HUDEP-2 (cell line): ENCODE results near the gene GSN.

Experiments used
- DNase-seq, 76 experiments: peaks; one replicate each; lab custom pipeline; 2025; ENCODE audit not compliant: unreplicated experiment in 76 of 76; lab: John Stamatoyannopoulos, UW

Gene GSN

DNA sequence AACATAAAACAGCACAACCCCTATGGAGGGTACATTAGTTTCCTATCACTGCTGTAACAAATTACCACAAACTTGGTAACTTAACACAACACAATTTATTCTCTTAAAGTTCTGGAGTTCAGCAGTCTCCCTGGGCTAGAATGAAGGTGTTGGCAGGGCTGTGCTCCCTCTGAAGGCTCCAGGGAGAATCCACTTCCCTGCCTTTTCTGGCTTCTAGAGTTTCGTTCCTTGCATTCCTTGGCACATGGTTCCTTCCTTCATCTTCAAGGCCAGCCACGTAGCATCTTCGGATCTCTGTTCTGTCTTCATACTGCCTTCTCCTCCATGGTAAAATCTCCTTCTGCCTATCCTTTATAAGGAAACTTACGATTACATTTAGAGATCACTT is 25.0 kb upstream of the GSN start:
- no peak for DNase-seq

DNA sequence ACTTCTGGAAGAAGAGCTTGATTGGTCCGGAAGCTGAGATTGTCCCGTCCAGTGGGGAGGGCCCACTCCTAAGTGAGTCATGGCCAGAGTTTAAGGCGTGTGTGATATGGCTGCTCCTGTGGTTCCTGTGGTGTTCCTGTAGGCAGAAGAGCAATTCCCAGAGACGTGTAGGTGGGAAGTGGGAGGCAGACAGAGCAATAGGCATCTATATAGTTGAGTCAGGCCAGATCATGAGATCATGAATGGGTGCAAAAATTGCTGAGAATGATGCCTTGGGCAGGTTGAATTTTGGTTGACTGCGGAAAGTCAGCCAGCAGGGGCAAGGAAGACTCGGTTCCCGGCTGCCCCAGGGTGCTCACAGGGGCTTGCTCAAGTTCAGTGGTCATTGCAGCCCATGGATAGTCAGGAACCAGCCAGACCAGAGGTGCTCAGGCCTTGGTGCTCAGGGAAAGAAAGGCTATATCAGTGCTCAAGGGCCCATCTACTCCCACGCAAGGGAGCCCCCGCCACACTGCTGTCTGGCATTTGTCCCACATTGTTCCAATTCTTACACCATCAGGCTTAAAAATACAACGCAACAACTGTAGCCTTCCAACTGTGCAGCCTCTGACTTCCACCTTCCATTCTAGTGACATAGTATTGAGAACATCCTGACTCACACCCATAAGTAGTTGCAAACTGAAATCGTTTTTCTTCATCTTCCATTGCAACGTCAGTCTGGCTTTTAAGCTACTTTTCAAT is 21.0 kb upstream of the GSN start:
- DNase-seq, result no peak

DNA sequence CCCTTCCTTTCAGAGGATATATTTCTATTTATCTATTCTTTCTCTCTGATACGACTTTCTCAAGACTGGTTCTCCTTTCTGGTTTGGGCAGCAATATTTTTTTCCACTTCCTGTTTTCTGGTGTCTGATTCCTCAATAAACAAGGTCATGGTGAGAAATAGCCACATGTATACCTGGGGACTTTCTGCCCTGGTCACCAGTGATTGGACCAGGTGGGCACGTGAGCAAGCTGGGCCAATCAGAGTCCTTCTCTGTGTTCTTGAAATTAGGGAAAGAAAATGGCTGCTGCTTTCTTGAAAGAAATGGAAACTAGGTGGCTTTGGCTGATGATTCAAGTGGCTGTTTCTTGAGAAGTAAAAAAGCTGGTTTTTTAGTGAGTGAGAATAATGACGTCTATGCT is 18.4 kb upstream of the GSN start:
- DNase-seq, result no peak

DNA sequence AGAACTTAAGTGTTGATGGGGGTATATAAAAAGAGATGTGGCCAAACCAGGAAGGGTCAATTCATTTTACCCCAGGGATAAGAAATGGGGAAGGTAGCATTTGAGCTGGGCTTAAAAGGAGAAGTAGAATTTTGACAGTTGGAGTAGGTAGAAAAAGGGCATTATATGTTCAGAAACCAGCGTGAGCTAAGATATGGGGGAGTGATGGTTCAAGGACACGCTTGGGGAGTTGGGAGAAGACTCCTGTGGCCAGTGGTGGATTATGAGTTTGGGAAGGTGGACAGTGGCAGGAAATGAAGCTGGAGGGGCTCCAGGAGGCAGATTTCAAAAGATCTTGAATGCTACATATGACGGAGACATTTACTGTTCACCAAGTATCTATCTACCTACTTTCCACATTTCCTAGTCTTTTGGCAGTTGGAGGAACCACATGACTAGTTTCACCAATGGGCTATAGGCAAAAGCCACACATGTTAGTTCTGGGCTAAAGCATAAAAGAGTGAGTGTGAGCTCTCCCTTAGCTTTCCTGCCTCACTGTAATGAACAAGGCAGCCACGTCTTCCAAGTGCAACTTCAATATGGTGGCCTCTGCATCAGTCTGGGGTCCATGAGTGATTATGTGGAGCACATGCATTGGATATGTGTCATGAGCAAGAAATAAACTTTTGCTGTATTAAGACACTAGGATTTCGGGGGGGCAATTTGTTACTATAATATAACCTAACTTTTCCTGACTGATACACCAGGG is 15.7 kb upstream of the GSN start:
- no peak for DNase-seq

DNA sequence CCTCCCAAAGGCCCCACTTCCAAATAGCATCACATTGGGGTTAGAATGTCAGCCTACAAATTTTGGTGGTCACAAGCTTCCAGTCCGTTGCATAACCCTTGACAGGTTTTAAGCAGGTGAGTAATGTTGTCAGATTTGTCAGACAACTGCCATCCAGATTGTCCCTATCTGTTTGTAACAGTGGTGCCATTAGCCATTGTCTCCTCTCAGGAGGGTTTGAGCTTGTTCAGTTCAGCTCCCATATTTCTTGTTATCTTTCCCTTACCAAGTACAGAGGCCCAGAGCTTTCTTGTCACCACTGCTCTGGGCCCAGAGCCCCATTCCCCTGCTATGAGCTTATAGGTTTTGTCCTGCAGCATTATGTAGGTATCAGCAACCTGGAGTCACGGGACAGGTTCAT is 14.8 kb upstream of the GSN start:
- no peak for DNase-seq

DNA sequence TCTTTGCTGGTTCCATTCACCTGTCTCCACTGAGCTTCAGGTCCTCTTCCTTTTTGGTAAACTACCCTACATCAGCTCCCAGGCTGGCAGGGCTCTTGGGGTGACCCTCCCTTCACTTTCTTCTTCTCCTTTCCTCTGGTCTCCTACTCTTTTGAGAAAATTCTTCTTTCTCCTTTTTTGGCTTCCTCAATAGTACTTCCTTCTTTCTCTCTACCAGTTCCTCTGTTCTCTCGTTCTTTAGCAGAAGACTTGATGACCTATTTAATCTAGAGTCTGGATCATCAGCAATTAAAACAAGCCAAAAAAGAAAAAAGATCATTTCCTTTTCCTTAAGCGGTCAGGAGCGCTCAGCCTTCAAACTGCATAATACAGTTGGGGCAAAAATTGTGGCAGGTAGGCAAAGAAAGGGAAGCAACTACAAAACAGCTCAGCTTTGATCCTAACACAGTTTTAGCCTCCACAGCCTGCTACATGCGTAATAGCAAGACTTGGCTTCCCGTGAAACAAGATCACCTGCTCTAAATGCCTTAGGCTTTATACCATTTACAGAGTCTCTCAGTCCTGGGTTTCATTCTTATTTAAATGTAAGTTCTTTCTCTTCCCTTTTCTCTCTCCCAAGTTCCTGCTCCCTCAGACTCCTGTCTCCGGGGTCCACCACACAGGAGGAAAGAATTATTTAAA is 14.0 kb upstream of the GSN start:
- DNase-seq, result no peak

DNA sequence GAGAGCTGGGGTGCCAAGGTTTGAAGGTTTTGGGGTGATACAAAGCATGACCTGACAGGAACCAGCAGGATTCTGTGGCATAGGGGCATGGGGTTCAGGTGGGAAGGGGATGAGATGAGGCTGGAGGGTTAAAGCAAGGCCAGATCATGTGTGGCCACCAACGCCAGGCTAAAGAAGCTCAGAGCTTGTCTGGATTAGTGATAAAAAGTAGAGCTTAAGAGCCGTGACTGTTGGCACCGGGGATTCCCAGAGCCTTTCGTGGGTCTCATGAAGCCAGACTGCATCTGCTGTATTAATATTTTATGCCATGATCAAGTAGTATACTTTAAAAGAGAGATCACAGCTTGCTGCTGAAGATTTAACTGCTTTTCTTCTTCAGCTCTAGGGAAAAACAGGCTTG is 8.5 kb upstream of the GSN start:
- no peak for DNase-seq

DNA sequence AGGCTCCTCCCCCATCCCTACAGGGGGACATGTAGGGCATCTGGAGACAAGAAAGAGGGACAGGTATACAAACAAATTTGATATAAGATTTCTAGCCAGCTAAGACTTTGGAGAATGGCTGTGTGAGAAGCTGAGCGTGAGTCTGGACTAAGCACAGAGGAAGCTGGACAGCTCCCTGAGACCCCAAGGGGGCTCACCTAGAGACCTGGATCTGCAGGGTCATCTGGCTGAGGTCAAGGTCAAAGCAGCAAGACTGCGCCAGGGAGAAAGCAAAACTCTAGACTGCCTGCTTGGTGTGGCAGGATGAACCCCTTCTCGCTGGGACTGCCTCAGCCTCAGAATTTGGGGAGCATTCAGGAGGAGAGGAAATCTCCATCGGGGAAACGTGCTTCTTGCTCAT is 8.0 kb upstream of the GSN start:
- DNase-seq, result no peak

DNA sequence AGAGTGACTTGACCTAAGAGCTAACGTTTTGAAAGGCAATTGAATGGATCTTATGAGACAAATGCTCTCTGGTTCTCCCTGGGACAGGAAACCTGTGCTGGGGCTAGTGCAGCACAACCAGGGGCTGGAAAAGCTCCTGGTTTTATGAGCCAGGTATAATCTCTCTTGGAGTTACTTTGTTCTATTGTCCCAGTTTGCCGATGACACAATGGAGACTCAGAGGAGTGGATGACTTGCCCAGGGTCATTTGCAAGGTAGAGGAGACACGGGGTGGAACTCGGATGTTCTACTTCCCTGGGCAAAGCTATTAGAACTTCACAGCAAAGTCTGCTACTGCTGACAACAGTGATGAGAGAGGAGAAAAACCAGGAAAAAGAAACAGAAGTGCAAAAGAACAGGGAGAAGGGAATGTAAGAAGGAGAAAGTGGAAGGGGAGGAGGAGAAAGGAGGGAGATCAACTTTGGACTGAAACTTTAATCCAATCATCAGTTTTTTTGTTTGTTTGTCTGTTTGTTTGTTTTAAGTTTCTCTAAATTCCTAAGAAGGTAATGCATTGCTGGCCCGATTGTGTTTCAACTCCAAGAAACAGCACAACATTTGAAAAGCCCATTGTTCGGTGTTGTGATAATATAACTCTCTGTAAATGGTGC is 7.4 kb upstream of the GSN start:
- no peak for DNase-seq

DNA sequence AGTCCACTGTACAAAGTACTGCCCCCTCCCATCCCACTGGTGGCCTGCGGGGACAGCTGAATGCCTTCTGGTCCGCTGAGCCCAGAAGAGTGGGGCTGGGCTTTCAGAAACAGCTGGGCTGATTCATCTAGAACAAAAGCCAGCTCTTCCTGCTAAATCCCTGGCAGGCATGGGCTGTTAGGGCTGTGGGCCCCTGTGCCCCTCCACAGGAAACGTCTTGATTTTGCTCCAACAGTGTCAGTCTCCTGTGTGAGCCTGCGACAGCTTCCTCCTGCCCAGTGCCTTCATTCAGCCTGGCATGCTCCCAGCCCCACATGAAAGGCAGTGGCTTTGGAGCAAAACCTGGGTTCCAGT is 6.9 kb upstream of the GSN start:
- no peak for DNase-seq

DNA sequence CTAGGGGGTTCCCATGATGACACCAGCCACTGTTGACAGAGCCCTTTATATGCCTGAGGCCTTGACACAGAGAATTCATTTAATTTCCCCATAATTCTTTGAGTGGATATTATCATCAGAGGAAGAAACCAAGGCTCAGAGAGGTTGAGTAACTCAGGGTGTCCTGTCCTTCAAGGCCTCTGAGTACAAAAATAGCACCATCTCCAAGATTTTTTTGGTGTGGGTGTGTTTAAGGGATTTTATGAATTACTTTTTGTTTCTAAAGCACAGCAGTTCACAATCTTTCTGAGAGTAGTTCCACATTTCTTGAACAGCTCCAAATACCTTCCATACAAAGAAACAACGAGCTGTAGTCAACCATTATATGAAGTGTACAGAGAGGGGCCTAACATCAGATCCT is 6.2 kb upstream of the GSN start:
- DNase-seq, result no peak

DNA sequence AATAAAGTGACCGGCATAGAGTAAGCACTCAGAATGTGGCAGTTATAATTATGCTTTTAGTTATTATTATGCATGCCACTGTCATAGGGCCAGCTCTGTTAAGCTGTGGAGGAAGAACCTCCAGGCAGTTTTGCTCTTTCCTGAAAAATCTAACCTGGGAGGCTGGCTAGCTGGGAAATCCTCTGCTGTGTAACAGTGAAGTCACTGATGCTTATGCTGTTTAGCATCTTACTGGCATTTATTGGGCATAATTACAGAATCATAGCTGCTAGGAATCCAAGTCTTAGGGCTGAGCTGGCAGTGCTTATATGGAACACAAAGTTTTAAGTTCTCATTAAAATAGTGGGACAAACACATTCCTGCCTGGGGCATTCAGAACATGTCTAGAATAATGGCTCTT is 5.5 kb upstream of the GSN start:
- DNase-seq, result no peak

DNA sequence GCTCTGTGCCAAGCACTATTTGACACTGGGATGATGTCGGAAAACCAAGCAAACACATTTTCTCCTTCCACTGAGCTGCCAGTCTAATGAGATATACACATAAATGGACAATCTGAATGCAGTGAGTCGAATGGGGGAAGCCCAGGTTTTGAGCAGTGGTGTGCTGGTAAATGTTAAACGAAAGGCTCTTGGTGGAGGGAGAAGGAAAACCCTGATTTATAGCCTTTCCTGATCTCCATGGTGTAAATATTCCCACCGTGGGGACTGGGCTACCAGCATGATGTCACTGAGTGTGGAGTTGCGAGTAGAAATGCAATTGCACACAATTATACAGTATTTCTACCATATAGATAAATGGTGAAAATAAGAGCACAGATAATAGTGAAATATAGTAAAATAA is 5.0 kb upstream of the GSN start:
- DNase-seq, result no peak

DNA sequence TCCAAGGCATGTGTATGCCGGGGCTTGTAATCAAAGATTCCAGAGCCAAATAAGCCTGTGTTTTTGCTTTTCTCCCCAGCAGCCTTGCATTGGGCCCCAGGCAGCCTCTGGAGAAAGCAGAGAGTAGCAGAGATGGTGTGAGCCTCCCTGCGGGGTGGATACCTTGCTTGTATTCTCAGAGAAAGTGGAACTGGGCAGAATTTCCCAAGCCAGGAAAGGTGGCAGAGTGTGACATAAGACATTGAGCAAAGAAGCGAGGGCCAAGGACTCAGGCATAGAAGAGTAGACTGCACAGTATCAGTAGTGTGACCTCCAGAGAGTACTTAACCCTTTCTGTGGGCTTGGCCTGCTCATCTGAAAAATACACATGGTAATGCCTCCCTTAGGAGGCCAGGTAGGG is 1.6 kb upstream of the GSN start:
- no peak for DNase-seq

DNA sequence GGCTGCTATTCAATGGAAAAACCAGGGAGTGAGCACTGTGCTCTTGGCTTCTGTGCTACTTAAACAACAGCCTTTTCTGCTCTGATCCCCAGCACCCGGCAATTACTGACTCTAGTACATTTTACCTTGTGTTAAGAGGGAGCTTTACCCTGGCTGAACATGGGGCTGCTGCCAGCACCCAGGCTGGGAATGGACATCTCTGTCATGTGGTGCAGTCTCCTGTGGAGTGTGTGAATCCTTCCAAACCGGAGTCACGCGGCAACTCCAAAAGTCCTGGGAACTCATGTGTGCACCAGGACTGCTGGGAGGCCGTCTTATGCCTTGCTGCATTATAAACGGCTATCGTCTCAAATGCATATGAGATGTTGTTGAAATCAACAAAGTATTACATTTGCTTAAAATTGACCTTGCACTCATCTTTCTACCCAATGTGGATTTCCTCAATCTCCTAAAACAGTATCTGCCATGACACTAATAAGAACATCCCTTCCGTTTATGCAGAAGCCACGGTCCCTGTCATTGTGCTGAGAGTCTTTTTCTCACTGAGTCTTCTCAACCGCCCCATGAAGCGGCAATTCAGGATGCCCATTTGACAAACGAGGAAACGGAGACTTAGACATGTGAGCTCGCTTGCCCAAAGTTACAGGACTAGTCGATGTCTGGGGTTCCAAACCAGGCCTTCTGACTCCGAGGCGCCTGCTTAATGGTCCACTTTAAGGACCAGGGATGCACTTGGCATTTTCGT is 884 bp upstream of the GSN start:
- no peak for DNase-seq

DNA sequence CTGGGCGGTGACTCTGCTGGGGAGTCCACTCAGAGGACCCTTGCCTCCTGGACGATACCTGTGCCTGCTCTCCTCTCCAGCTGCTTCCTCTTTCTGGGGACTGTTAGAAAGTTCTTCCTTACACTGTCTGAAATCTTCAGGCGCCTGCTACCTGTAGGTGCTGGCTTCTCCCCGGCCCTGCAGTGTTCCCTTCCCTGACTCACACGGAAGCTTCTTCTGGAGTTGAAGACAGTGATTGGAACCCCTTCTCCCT is 562 bp downstream of the GSN start:
- no peak for DNase-seq

DNA sequence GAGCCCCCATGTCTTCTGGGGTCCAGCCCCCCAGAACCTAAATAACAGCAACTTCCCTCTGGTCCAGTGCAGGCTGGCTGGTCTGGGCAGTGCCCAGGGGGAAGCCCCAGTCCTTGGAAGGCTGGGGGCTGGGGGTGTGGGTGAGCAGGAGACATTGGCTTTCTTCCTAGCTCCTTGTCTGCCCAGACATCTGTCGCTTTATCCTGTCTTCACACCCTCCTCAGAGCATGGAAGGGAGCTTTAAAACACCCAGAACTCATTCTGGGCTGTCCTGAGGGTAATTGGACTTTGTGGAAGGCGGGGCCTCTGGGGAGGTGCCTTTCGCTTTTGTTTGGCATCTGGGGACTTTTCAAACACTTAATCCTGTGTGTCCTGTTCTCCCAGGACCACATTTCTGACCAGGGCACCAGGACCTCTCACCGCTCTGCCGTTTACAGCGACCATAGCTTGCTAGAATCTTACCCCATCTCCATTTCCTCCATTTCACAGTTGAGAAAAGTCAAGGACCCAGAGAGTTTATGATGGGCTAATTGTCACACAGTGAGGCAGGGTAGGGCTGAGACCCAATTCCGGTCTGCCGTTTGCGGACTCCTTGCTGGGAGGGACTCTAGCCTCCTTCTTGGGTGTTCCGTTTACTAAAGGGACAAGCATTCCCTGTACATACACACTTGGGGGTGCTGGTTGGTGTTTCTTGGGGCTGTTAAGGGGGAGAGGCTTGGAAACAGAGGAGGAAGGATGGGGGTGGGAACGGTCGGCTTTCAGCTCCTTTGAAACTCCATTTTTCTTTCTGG is 1.1 kb downstream of the GSN start:
- peak in 11 of 76 experiments; percentile 9 to 40 (median 17) for DNase-seq

DNA sequence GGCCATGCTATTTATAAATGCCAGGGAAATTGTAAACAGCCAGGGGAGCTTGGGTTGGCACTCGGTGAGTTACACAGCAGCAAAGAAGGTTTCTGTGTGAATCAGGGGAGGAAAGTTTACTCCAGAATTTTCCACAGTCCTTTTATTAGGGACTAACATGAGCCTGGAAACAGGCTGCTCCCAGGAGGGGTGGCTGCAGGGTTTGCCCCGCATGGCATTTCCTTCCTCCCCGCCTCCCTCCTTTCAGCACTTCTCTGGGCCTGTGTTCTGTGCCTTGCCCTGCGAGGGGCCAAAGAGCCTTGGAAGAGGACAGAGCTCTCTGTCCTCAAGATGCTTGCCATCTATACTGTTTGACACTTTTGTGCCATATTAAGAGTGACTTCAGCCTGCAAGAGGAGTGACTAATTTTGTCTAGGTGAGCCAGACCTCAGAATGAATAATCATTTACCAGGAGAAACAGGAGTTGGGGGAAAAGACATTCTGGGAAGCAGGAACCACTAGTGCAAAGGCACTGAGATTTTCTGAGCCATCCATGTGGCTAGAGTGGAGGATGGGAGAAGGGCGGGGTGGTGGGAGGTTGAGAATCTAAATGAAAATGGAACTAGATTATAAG is 1.8 kb downstream of the GSN start:
- no peak for DNase-seq

DNA sequence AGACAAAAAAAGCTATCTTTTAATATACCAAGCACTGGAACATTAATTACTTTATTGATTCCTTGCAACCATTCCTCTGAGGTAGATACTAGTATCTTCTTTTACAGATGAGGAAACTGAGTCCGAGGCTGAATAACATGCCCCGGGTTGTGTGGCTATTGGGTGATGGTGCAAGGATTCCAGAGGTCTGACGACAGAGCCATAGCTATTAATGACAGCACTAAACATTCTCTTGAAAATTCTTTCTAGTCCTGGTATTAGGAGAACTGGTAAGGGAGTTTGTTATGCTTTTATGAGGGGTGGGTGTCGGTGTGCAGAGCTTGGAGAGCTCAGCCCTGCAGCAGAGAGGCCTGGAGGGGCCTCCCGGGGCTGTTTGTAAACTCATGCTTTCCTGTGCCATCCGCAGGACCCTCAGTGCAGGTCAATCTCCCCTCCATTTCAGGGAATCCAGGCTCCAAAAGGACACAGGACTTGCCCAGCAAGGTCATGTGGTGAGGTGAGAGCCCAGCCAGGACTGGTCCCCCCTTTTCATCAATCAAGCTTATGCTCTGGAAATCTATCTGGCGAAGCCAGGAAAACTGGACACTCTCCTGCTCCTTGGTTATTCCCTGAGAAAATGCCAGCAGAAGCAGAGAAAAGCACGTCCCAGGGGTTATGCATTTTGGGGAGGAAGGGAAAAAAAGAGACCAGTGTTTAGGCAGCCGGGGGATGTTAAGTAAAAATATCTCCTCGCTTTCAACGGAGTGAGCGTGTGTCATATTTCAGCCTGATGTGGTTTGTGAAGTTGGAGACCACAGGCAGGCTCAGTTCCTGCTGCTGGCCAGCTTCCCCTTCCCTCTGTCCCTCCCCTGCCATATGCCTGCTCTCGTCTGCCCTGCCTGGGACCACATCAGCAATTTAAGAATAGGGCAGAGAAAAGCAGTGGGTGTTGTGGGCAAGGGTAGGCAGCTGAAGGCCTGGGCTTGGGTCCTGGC is 3.7 kb downstream of the GSN start:
- no peak for DNase-seq
